H9 (cell line): ENCODE data around the gene GPATCH1. TPM values are rescaled to one million over a fixed set of nuclear protein-coding genes. Genes with fewer than 3 reads are reported as not detected.

Source experiments
- DNase-seq: peaks from one replicate; pipeline ENCODE4 v3.0.0-alpha.2; 2017
- H2AFZ ChIP-seq: one replicate; pipeline ENCODE4 v1.6.1; 2013; ENCODE audit warnings: mild to moderate bottlenecking, low read length, control low read depth, moderate library complexity
- H2AK5ac ChIP-seq: 2 replicates; pipeline ENCODE4 v1.6.1; 2013; ENCODE audit warnings: low read length, control low read depth, mixed read lengths; ENCODE audit not compliant: insufficient read length
- H2BK120ac ChIP-seq: one replicate; pipeline ENCODE4 v1.6.1; 2013; ENCODE audit warnings: low read depth, mild to moderate bottlenecking, low read length, control low read depth, inconsistent platforms; ENCODE audit not compliant: poor library complexity, severe bottlenecking
- H2BK12ac ChIP-seq: 2 replicates; pipeline ENCODE4 v1.6.1; 2013; ENCODE audit warnings: low read length, control low read depth, mixed read lengths, low read depth; ENCODE audit not compliant: insufficient read length
- H2BK15ac ChIP-seq: 2 replicates; pipeline ENCODE4 v1.6.1; 2013; ENCODE audit warnings: low read depth, low read length, control low read depth
- H2BK20ac ChIP-seq: one replicate; pipeline ENCODE4 v1.6.1; 2013; ENCODE audit warnings: low read depth, mild to moderate bottlenecking, low read length, control low read depth, inconsistent platforms; ENCODE audit not compliant: poor library complexity, severe bottlenecking
- H2BK5ac ChIP-seq: 2 replicates; pipeline ENCODE4 v1.6.1; 2013; ENCODE audit warnings: low read length, control low read depth, mixed read lengths; ENCODE audit not compliant: insufficient read length
- H3K14ac ChIP-seq: 2 replicates; pipeline ENCODE4 v1.6.1; 2013; ENCODE audit warnings: low read length, control low read depth; ENCODE audit not compliant: insufficient read depth
- H3K18ac ChIP-seq: 2 replicates; pipeline ENCODE4 v1.6.1; 2013; ENCODE audit warnings: low read depth, mild to moderate bottlenecking, mixed read lengths, low read length, control low read depth; ENCODE audit not compliant: insufficient read length
- H3K23ac ChIP-seq: 2 replicates; pipeline ENCODE4 v1.6.1; 2013; ENCODE audit warnings: low read length, control low read depth, mixed read lengths, low read depth; ENCODE audit not compliant: insufficient read length
- H3K23me2 ChIP-seq: 2 replicates; pipeline ENCODE4 v1.6.1; 2013; ENCODE audit warnings: low read depth, mild to moderate bottlenecking, mixed read lengths, low read length, control low read depth; ENCODE audit not compliant: insufficient read length, poor library complexity, severe bottlenecking
- H3K27ac ChIP-seq: 2 replicates; pipeline ENCODE4 v1.5.1; 2013; ENCODE audit warnings: low read length, control low read depth, mixed read lengths, low read depth; ENCODE audit not compliant: insufficient read length
- H3K27me3 ChIP-seq: 2 replicates; pipeline ENCODE4 v1.6.1; 2013; ENCODE audit warnings: low read length, control low read depth, inconsistent platforms; ENCODE audit not compliant: insufficient read depth
- H3K4ac ChIP-seq: 2 replicates; pipeline ENCODE4 v1.6.1; 2013; ENCODE audit warnings: low read depth, mild to moderate bottlenecking, control low read depth, inconsistent platforms, low read length, moderate library complexity
- H3K4me1 ChIP-seq: 2 replicates; pipeline ENCODE4 v1.6.1; 2013; ENCODE audit warnings: low read length, control low read depth, inconsistent platforms; ENCODE audit not compliant: insufficient read depth
- H3K4me2 ChIP-seq: 2 replicates; pipeline ENCODE4 v1.6.1; 2013; ENCODE audit warnings: low read length, control low read depth, mixed read lengths; ENCODE audit not compliant: insufficient read length, insufficient read depth
- H3K56ac ChIP-seq: 2 replicates; pipeline ENCODE4 v1.6.1; 2013; ENCODE audit warnings: low read depth, mild to moderate bottlenecking, mixed read lengths, low read length, control low read depth; ENCODE audit not compliant: insufficient read length
- H3K79me1 ChIP-seq: 2 replicates; pipeline ENCODE4 v1.6.1; 2013; ENCODE audit warnings: low read depth, mild to moderate bottlenecking, moderate library complexity, low read length, control low read depth, inconsistent platforms; ENCODE audit not compliant: insufficient read depth, poor library complexity, severe bottlenecking
- H3K79me2 ChIP-seq: 2 replicates; pipeline ENCODE4 v1.6.1; 2013; ENCODE audit warnings: low read length, control low read depth, inconsistent platforms; ENCODE audit not compliant: insufficient read depth
- H3K9ac ChIP-seq: 2 replicates; pipeline ENCODE4 v1.6.1; 2013; ENCODE audit warnings: low read length, control low read depth, mixed read lengths; ENCODE audit not compliant: insufficient read length; ENCODE audit errors: extremely low read depth
- H3K9me3 ChIP-seq: one replicate; pipeline ENCODE4 v1.6.1; 2013; ENCODE audit warnings: low read depth, low read length, inconsistent platforms; ENCODE audit not compliant: control insufficient read depth
- H3T11ph ChIP-seq: one replicate; pipeline ENCODE4 v1.6.1; 2013; ENCODE audit warnings: mild to moderate bottlenecking, low read length, control low read depth, inconsistent platforms
- H4K20me1 ChIP-seq: one replicate; pipeline ENCODE4 v1.6.1; 2013; ENCODE audit not compliant: control insufficient read depth, insufficient read length, insufficient read depth
- H4K5ac ChIP-seq: 2 replicates; pipeline ENCODE4 v1.6.1; 2013; ENCODE audit warnings: low read depth, mild to moderate bottlenecking, mixed read lengths, low read length, control low read depth; ENCODE audit not compliant: insufficient read length
- H4K8ac ChIP-seq: replicated peaks from 2 replicates; pipeline ENCODE4 v1.6.1; 2013; ENCODE audit warnings: low read length, control low read depth, mixed read lengths, low read depth; ENCODE audit not compliant: insufficient read length
- H4K91ac ChIP-seq: 2 replicates; pipeline ENCODE4 v1.6.1; 2013; ENCODE audit warnings: low read depth, mild to moderate bottlenecking, moderate library complexity, mixed read lengths, low read length, control low read depth; ENCODE audit not compliant: insufficient read length
- H3K27ac Mint-ChIP-seq, 3 experiments: 2 replicates in 2 of 3; 3 replicates in 1 of 3; pipeline ENCODE4 v1.8.0; 2020 to 2021; ENCODE audit warnings: mixed read lengths in 3 of 3, mild to moderate bottlenecking in 1 of 3, moderate library complexity in 1 of 3
- H3K27me3 Mint-ChIP-seq: 2 replicates; pipeline ENCODE4 v1.8.0; 2021; ENCODE audit warnings: low read depth, mild to moderate bottlenecking, moderate library complexity, mixed read lengths
- H3K36me3 Mint-ChIP-seq, 3 experiments: 2 replicates in 2 of 3; 3 replicates in 1 of 3; pipeline ENCODE4 v1.8.0; 2020 to 2021; ENCODE audit warnings: low read depth in 3 of 3, mixed read lengths in 3 of 3; ENCODE audit not compliant: insufficient read depth in 1 of 3
- H3K4me1 Mint-ChIP-seq, 2 experiments: 2 replicates each; pipeline ENCODE4 v1.8.0; 2020; ENCODE audit warnings: mixed read lengths in 2 of 2
- H3K4me3 Mint-ChIP-seq, 2 experiments: 2 replicates in 1 of 2; 3 replicates in 1 of 2; pipeline ENCODE4 v1.8.0; 2020 to 2021; ENCODE audit warnings: mild to moderate bottlenecking in 2 of 2, mixed read lengths in 2 of 2, moderate library complexity in 1 of 2
- H3K9me3 Mint-ChIP-seq, 2 experiments: 2 replicates in 1 of 2; 3 replicates in 1 of 2; pipeline ENCODE4 v1.8.0; 2020; ENCODE audit warnings: mild to moderate bottlenecking in 2 of 2, mixed read lengths in 2 of 2, moderate library complexity in 1 of 2
- CTCF ChIP-seq: fragments of 200-600 bp; sonication (generic); conservative IDR thresholded peaks from 3 replicates; pipeline ENCODE4 v1.8.0; 2021; ENCODE audit warnings: antibody characterized with exemption, mild to moderate bottlenecking
- WGBS: extraction: QIAGEN DNeasy Blood & Tissue Kit; methylation state at CpG from one replicate; pipeline ENCODE4 v1.1.7; 2013; ENCODE audit warnings: missing lambda C conversion rate, low lambda C conversion rate, mixed read lengths; ENCODE audit not compliant: insufficient read length; ENCODE audit errors: extremely low coverage; 5-methylcytosine and 5-hydroxymethylcytosine counted together
- total RNA-seq: library from RNA; stranded (reverse); gene quantifications from 2 replicates; pipeline ENCODE4 v1.2.1, GENCODE V29; 2021

The GPATCH1 gene
- total RNA-seq, 1 experiment from 2014 or later, result 11.7 TPM

- Histone ChIP-seq H3K4me1 (no peaks in the 10 kb centered on the region; the same call in 1 of the 2 replicates), H3K23ac (no peak overlapping the region), H3K9me3 (no peaks in the 10 kb centered on the region), H2BK12ac (no peak overlapping the region), H2BK120ac (no peak overlapping the region), H4K5ac (no peak overlapping the region), H3K27me3 (no peaks in the 10 kb centered on the region), H3K4ac (no peak overlapping the region), H3T11ph (no peak overlapping the region), H2AFZ (no peak overlapping the region), H3K4me2 (peak overlapping the region; percentile 75), H2BK5ac (no peak overlapping the region), H3K18ac (no peak overlapping the region), H3K27ac (no peak overlapping the region), H4K91ac (no peak overlapping the region), H3K14ac (peak overlapping the region; percentile 62; the same call in 1 of the 2 replicates), H3K79me1 (peaks cover 4% of the 10 kb centered on the region), H3K23me2 (peaks cover 18% of the 10 kb centered on the region), H3K79me2 (peaks cover 13% of the 10 kb centered on the region), H2AK5ac (no peak overlapping the region), H3K56ac (no peak overlapping the region), H2BK20ac (no peak overlapping the region), H3K9ac (no peak overlapping the region), H2BK15ac (no peak overlapping the region), H4K20me1 (no peaks in the 10 kb centered on the region), H4K8ac (no peak overlapping the region)
- H3K27ac Mint-ChIP-seq, result no peak overlapping the region
- peak; percentile 75 for DNase-seq
- peaks cover 21 to 22% of the 10 kb centered on the region in 2 experiments for H3K4me1 Mint-ChIP-seq
- 0 out of 3 replicates have a peak, but pooled peaks have one; percentile 7 for TF ChIP-seq CTCF
- H3K9me3 Mint-ChIP-seq, result no peaks in the 10 kb centered on the region
- no CpG with 5 or more reads among the region's 35 CpGs for WGBS
- H3K27me3 Mint-ChIP-seq, result peaks cover 6% of the 10 kb centered on the region
- H3K36me3 Mint-ChIP-seq, result 0 out of 7 replicates have a peak, but pooled peaks cover 0 to 2% (median 0%) of the 10 kb centered on the region in 3 experiments
- peak overlapping the region; percentile 84 to 92 for H3K4me3 Mint-ChIP-seq
These were observed 16.6 kb upstream of the GPATCH1 start for GRCh38 chr19:33064458-33064791.
